ENCODE results near the gene ACVR1B. TPM values are rescaled to one million over a fixed set of nuclear protein-coding genes. Genes with fewer than 3 reads are reported as not detected.

Gene ACVR1B
- total and polyA plus RNA-seq, 2 donors (not counting 1 experiment from before 2014, with no cell fraction given): 3.4 to 10.6 TPM

- Mint-ChIP-seq H3K4me3 (no peak overlapping the region), H3K9me3 (ENCODE audit: insufficient read depth) (no peaks in the 10 kb centered on the region), H3K4me1 (peaks cover 28% of the 10 kb centered on the region), H3K27me3 (no peaks in the 10 kb centered on the region), H3K27ac (no peak overlapping the region)
- TF ChIP-seq EZH2 (IDR thresholded peaks at IDR 0.05; ENCODE audit: borderline replicate concordance, insufficient read depth, low read depth, low read length, poor library complexity, severe bottlenecking) (no peak), CTCF (IDR thresholded peaks at IDR 0.05) (no peak)
- CTCF ChIA-PET: no interaction called here
- peaks cover 0 to 4% (median 2%) of the 10 kb centered on the region in 4 experiments for H3K27me3 ChIP-seq (replicated peaks in 1 of 4; ENCODE audit: control extremely low read depth in 1 of 4, control insufficient read depth in 3 of 4, insufficient read depth in 4 of 4, low read length in 3 of 4)
- no peak overlapping the region for H2AFZ ChIP-seq (ENCODE audit: insufficient read depth, low read depth, low read length, poor library complexity, severe bottlenecking)
- peaks cover 23 to 29% of the 10 kb centered on the region in 2 donors for H3K4me1 ChIP-seq (ENCODE audit: control insufficient read depth in 2 of 2, insufficient read depth in 2 of 2, low read length in 2 of 2)
- H3K36me3 ChIP-seq (replicated peaks in 1 of 2; ENCODE audit: control extremely low read depth in 1 of 2, control insufficient read depth in 1 of 2, extremely low read depth in 1 of 2, insufficient read depth in 2 of 2, low read length in 1 of 2): no peaks in the 10 kb centered on the region
- WGBS (ENCODE audit: insufficient coverage): no CpG with 5 or more reads among the region's 2 CpGs
- no peak overlapping the region for H3K9ac ChIP-seq (ENCODE audit: low read length)
- DNase-seq: no peak
- intact Hi-C loops (cut with micrococcal nuclease): no loop called here
- no peaks in the 10 kb centered on the region for H4K20me1 ChIP-seq (ENCODE audit: control insufficient read depth, insufficient read depth, low read length, poor library complexity, severe bottlenecking)
- H3K9me3 ChIP-seq (ENCODE audit: control extremely low read depth in 1 of 3, control insufficient read depth in 2 of 3, insufficient read depth in 1 of 3, low read length in 2 of 3): peaks cover 0 to 4% (median 0%) of the 10 kb centered on the region in 3 donors
- no peak overlapping the region for H3K4me2 ChIP-seq (replicated peaks; ENCODE audit: low read depth, low read length, poor library complexity, severe bottlenecking)
- POLR2A ChIA-PET: no interaction called here
- H3K27ac ChIP-seq (ENCODE audit: low read length in 2 of 2): no peak overlapping the region
- no peaks in the 10 kb centered on the region for H3K79me2 ChIP-seq (ENCODE audit: control insufficient read depth, insufficient read depth, low read length)
- no peak overlapping the region for H3K4me3 ChIP-seq (ENCODE audit: control extremely low read depth in 1 of 5, extremely low read depth in 1 of 5, insufficient read depth in 1 of 5, low read depth in 2 of 5, low read length in 4 of 5)
- ATAC-seq (ENCODE audit: low read depth): no peak
Measured at GRCh38 chr12:51920046-51920445, 31.5 kb upstream of the ACVR1B start.

GRCh38 chr12:51921017-51921725 lies 30.3 kb upstream of the ACVR1B start:
- no peaks in the 10 kb centered on the region for H3K9me3 Mint-ChIP-seq (ENCODE audit: insufficient read depth)
- H3K27ac ChIP-seq (ENCODE audit: low read length in 2 of 2): no peak overlapping the region
- H3K9ac ChIP-seq (ENCODE audit: low read length): no peak overlapping the region
- 95% methylated on average over 7 of the region's 7 CpGs for WGBS (ENCODE audit: insufficient coverage)
- H3K27me3 ChIP-seq (replicated peaks in 1 of 4; ENCODE audit: control extremely low read depth in 1 of 4, control insufficient read depth in 3 of 4, insufficient read depth in 4 of 4, low read length in 3 of 4): peaks cover 0 to 4% (median 2%) of the 10 kb centered on the region in 4 experiments
- no peak overlapping the region for H3K4me2 ChIP-seq (replicated peaks; ENCODE audit: low read depth, low read length, poor library complexity, severe bottlenecking)
- H3K4me3 ChIP-seq (ENCODE audit: control extremely low read depth in 1 of 5, extremely low read depth in 1 of 5, insufficient read depth in 1 of 5, low read depth in 2 of 5, low read length in 4 of 5): no peak overlapping the region
- no peak overlapping the region for H3K27ac Mint-ChIP-seq
- H4K20me1 ChIP-seq (ENCODE audit: control insufficient read depth, insufficient read depth, low read length, poor library complexity, severe bottlenecking): no peaks in the 10 kb centered on the region
- ATAC-seq (ENCODE audit: low read depth) (no peak), DNase-seq (no peak)
- ChIA-PET CTCF (interaction anchor here (1.1 to 4.3 kb wide), 4 partner anchors 9 to 102 kb away, joined by 3 to 17 read pairs (median 10); no protein-coding TSS in a partner anchor), POLR2A (no interaction called here)
- peaks cover 23 to 31% of the 10 kb centered on the region in 2 donors for H3K4me1 ChIP-seq (ENCODE audit: control insufficient read depth in 2 of 2, insufficient read depth in 2 of 2, low read length in 2 of 2)
- intact Hi-C loops (cut with micrococcal nuclease): no loop called here
- H2AFZ ChIP-seq (ENCODE audit: insufficient read depth, low read depth, low read length, poor library complexity, severe bottlenecking): no peak overlapping the region
- H3K27me3 Mint-ChIP-seq: no peaks in the 10 kb centered on the region
- H3K36me3 ChIP-seq (replicated peaks in 1 of 2; ENCODE audit: control extremely low read depth in 1 of 2, control insufficient read depth in 1 of 2, extremely low read depth in 1 of 2, insufficient read depth in 2 of 2, low read length in 1 of 2): no peaks in the 10 kb centered on the region
- peaks cover 0 to 4% (median 0%) of the 10 kb centered on the region in 3 donors for H3K9me3 ChIP-seq (ENCODE audit: control extremely low read depth in 1 of 3, control insufficient read depth in 2 of 3, insufficient read depth in 1 of 3, low read length in 2 of 3)
- no peaks in the 10 kb centered on the region for H3K79me2 ChIP-seq (ENCODE audit: control insufficient read depth, insufficient read depth, low read length)
- H3K4me1 Mint-ChIP-seq: peaks cover 33% of the 10 kb centered on the region
- H3K4me3 Mint-ChIP-seq: no peak overlapping the region
- TF ChIP-seq EZH2 (IDR thresholded peaks at IDR 0.05; ENCODE audit: borderline replicate concordance, insufficient read depth, low read depth, low read length, poor library complexity, severe bottlenecking): no peak

Measured in B cell (primary cell).